GM19372 (cell line): ENCODE results near the gene CAMTA1.

Experiments used
- ATAC-seq: cut with Tn5 transposase; IDR thresholded peaks from one replicate; pipeline ENCODE4 v1.9.1; 2021; ENCODE audit warnings: mild to moderate bottlenecking, low read depth, moderate library complexity; ENCODE audit not compliant: unreplicated experiment

CAMTA1 gene

GRCh38 chr1:7013833-7014639 lies 228.8 kb downstream of the CAMTA1 start:
- ATAC-seq, result no peak

GRCh38 chr1:7014640-7014930 lies 229.3 kb downstream of the CAMTA1 start:
- no peak for ATAC-seq

GRCh38 chr1:7015022-7015421 lies 229.8 kb downstream of the CAMTA1 start:
- no peak for ATAC-seq

- no peak for ATAC-seq
Measured at GRCh38 chr1:7018351-7018750, 233.1 kb downstream of the CAMTA1 start.

- ATAC-seq, result no peak
Measured at GRCh38 chr1:7018826-7019225, 233.6 kb downstream of the CAMTA1 start.

GRCh38 chr1:7019510-7019909 lies 234.3 kb downstream of the CAMTA1 start:
- no peak for ATAC-seq

- no peak for ATAC-seq
Measured at GRCh38 chr1:7022058-7022457, 236.8 kb downstream of the CAMTA1 start.

GRCh38 chr1:7025013-7025412 lies 239.8 kb downstream of the CAMTA1 start:
- no peak for ATAC-seq

GRCh38 chr1:7026169-7026568 lies 240.9 kb downstream of the CAMTA1 start:
- no peak for ATAC-seq

GRCh38 chr1:7032992-7033391 lies 247.7 kb downstream of the CAMTA1 start:
- no peak for ATAC-seq

GRCh38 chr1:7036386-7036785 lies 251.1 kb downstream of the CAMTA1 start:
- ATAC-seq, result no peak

GRCh38 chr1:7039590-7040220 lies 254.5 kb downstream of the CAMTA1 start:
- no peak for ATAC-seq

GRCh38 chr1:7040969-7041695 lies 255.9 kb downstream of the CAMTA1 start:
- ATAC-seq, result no peak

GRCh38 chr1:7042322-7043190 lies 257.3 kb downstream of the CAMTA1 start:
- ATAC-seq, result no peak

GRCh38 chr1:7043191-7043549 lies 257.9 kb downstream of the CAMTA1 start:
- no peak for ATAC-seq

GRCh38 chr1:7043719-7044535 lies 258.7 kb downstream of the CAMTA1 start:
- no peak for ATAC-seq

- ATAC-seq, result no peak
Measured at GRCh38 chr1:7045897-7046296, 260.6 kb downstream of the CAMTA1 start.

GRCh38 chr1:7046314-7046713 lies 261.1 kb downstream of the CAMTA1 start:
- no peak for ATAC-seq

- no peak for ATAC-seq
Measured at GRCh38 chr1:7046891-7047290, 261.6 kb downstream of the CAMTA1 start.

- no peak for ATAC-seq
Measured at GRCh38 chr1:7047866-7048265, 262.6 kb downstream of the CAMTA1 start.
